Naive thymus-derived CD8-positive, alpha-beta T cell (primary cell): ENCODE data around the gene MBD6. TPM values are rescaled to one million over a fixed set of nuclear protein-coding genes. Genes with fewer than 3 reads are reported as not detected.

ENCODE experiments used
- ATAC-seq, 2 donors: fragments of 150-1000 bp; cut with Tn5 transposase in 1 of 2; sonication (Bioruptor Pico), chemical (Tn5 transposase) in 1 of 2; 1 replicate in 1 of 2; 2 replicates in 1 of 2; pipeline ENCODE4 v1.10.0; 2021; ENCODE audit warnings: mild to moderate bottlenecking in 2 of 2, moderate library complexity in 2 of 2
- POLR2A ChIA-PET: fragments of 350-600 bp; sonication (Branson Sonifier 250); formaldehyde crosslinking; loops from one replicate; lab custom pipeline; 2021; ENCODE audit warnings: antibody characterized with exemption; lab: Charles Lee
- DNase-seq, 10 donors: peaks; one replicate each; pipeline versions ENCODE4 v3.0.0 to v3.0.0-alpha.2; 2020 to 2022
- H3K27ac Mint-ChIP-seq, 10 donors: one replicate each; pipeline ENCODE4 v1.8.0; 2020 to 2022; ENCODE audit warnings: mild to moderate bottlenecking in 10 of 10, mixed read lengths in 10 of 10, moderate library complexity in 4 of 10, inconsistent platforms in 1 of 10
- H3K27me3 Mint-ChIP-seq, 5 donors: one replicate each; pipeline ENCODE4 v1.8.0; 2021 to 2022; ENCODE audit warnings: mixed read lengths in 5 of 5
- H3K36me3 Mint-ChIP-seq, 3 donors: one replicate each; pipeline ENCODE4 v1.8.0; 2020 to 2022; ENCODE audit warnings: mixed read lengths in 3 of 3, mild to moderate bottlenecking in 2 of 3, inconsistent platforms in 1 of 3
- H3K4me1 Mint-ChIP-seq, 4 donors: one replicate each; pipeline ENCODE4 v1.8.0; 2021 to 2022; ENCODE audit warnings: mixed read lengths in 4 of 4
- H3K4me3 Mint-ChIP-seq, 10 donors: one replicate each; pipeline ENCODE4 v1.8.0; 2020 to 2022; ENCODE audit warnings: mild to moderate bottlenecking in 10 of 10, mixed read lengths in 10 of 10, moderate library complexity in 6 of 10, inconsistent platforms in 1 of 10
- H3K9me3 Mint-ChIP-seq, 9 donors: one replicate each; pipeline ENCODE4 v1.8.0; 2020 to 2022; ENCODE audit warnings: mixed read lengths in 9 of 9, mild to moderate bottlenecking in 3 of 9, inconsistent platforms in 1 of 9, moderate library complexity in 1 of 9
- polyA plus RNA-seq, 3 donors: library from polyadenylated mRNA; unstranded; fragments of 300-500 nt; fragmentation: Illumina TruSeq; gene quantifications; one replicate each; pipeline ENCODE4 v1.2.3, GENCODE V29; 2021
- total RNA-seq, 8 experiments: library from RNA in 2 of 8; stranded (reverse) in 2 of 8; gene quantifications; one replicate each; pipeline ENCODE4 v1.2.3 and lab custom pipeline; 2021 to 2026

The MBD6 gene
- total and polyA plus RNA-seq, 5 experiments from 2014 or later, result 0.38 to 104 (median 2.5) TPM

GRCh38 chr12:57531836-57532235 is 9.2 kb downstream of the MBD6 start:
- POLR2A ChIA-PET, result interaction anchor here (1.1 to 1.8 kb wide), 2 partner anchors 8 to 15 kb away, joined by 3 to 10 read pairs; partner anchors contain the start of genes DCTN2 and MBD6
- DNase-seq (no peak), ATAC-seq (no peak)
- peaks cover 0 to 80% (median 6%) of the 10 kb centered on the region in 3 donors for H3K36me3 Mint-ChIP-seq
- peaks cover 0 to 8% (median 5%) of the 10 kb centered on the region in 4 donors for H3K4me1 Mint-ChIP-seq
- no peaks in the 10 kb centered on the region for H3K9me3 Mint-ChIP-seq
- H3K27ac Mint-ChIP-seq, result peak overlapping the region in 4 of 10 donors; percentile 15 to 59 (median 42)
- H3K27me3 Mint-ChIP-seq, result no peaks in the 10 kb centered on the region
- no peak overlapping the region for H3K4me3 Mint-ChIP-seq

- Mint-ChIP-seq H3K4me3 (no peak overlapping the region), H3K27me3 (no peaks in the 10 kb centered on the region), H3K9me3 (no peaks in the 10 kb centered on the region), H3K27ac (peak overlapping the region in 3 of 10 donors; percentile 7 to 43 (median 19)), H3K36me3 (peaks cover 0 to 79% (median 6%) of the 10 kb centered on the region in 3 donors), H3K4me1 (peaks cover 0 to 9% (median 6%) of the 10 kb centered on the region in 4 donors)
- DNase-seq (no peak), ATAC-seq (no peak)
- POLR2A ChIA-PET, result interaction anchor here (1.8 kb wide), 1 partner anchor 10 kb away, joined by 10 read pairs; the partner anchor contains the start of gene MBD6
Observed at GRCh38 chr12:57533108-57533507, 10.5 kb downstream of the MBD6 start.

- Mint-ChIP-seq H3K4me1 (peaks cover 0 to 20% (median 8%) of the 10 kb centered on the region in 4 donors), H3K4me3 (no peak overlapping the region), H3K27ac (peak overlapping the region in 1 of 10 donors; percentile 74), H3K27me3 (no peaks in the 10 kb centered on the region), H3K9me3 (no peaks in the 10 kb centered on the region), H3K36me3 (peaks cover 0 to 82% (median 8%) of the 10 kb centered on the region in 3 donors)
- POLR2A ChIA-PET, result no interaction called here
- ATAC-seq (no peak), DNase-seq (no peak)
Observed at GRCh38 chr12:57534250-57534649, 11.6 kb downstream of the MBD6 start.

GRCh38 chr12:57534991-57535543 is 12.4 kb downstream of the MBD6 start:
- H3K9me3 Mint-ChIP-seq, result no peaks in the 10 kb centered on the region
- peak overlapping the region in 3 of 10 donors; percentile 10 to 53 (median 20) for H3K27ac Mint-ChIP-seq
- POLR2A ChIA-PET, result no interaction called here
- no peaks in the 10 kb centered on the region for H3K27me3 Mint-ChIP-seq
- DNase-seq (no peak), ATAC-seq (no peak)
- H3K4me3 Mint-ChIP-seq, result no peak overlapping the region
- peaks cover 0 to 13% (median 6%) of the 10 kb centered on the region in 4 donors for H3K4me1 Mint-ChIP-seq
- H3K36me3 Mint-ChIP-seq, result peaks cover 0 to 82% (median 10%) of the 10 kb centered on the region in 3 donors

- no peaks in the 10 kb centered on the region for H3K27me3 Mint-ChIP-seq
- no peak for DNase-seq
- no peak overlapping the region for H3K4me3 Mint-ChIP-seq
- ATAC-seq, result no peak
- H3K4me1 Mint-ChIP-seq, result peaks cover 0 to 13% (median 6%) of the 10 kb centered on the region in 4 donors
- peaks cover 0 to 84% (median 10%) of the 10 kb centered on the region in 3 donors for H3K36me3 Mint-ChIP-seq
- H3K9me3 Mint-ChIP-seq, result no peaks in the 10 kb centered on the region
- H3K27ac Mint-ChIP-seq, result peak overlapping the region in 3 of 10 donors; percentile 52 to 65 (median 53)
- POLR2A ChIA-PET, result interaction anchor here (1.2 kb wide), 1 partner anchor 12 kb away, joined by 4 read pairs; no protein-coding TSS in a partner anchor
Observed at GRCh38 chr12:57535764-57536596, 13.4 kb downstream of the MBD6 start.

- no peak for ATAC-seq
- no peak overlapping the region for H3K4me3 Mint-ChIP-seq
- no peaks in the 10 kb centered on the region for H3K9me3 Mint-ChIP-seq
- POLR2A ChIA-PET, result interaction anchor here (1.2 to 1.5 kb wide), 2 partner anchors 10 to 12 kb away, joined by 4 read pairs; no protein-coding TSS in a partner anchor
- no peak for DNase-seq
- peaks cover 0 to 13% (median 6%) of the 10 kb centered on the region in 4 donors for H3K4me1 Mint-ChIP-seq
- H3K36me3 Mint-ChIP-seq, result peaks cover 0 to 80% (median 10%) of the 10 kb centered on the region in 3 donors
- H3K27me3 Mint-ChIP-seq, result no peaks in the 10 kb centered on the region
- peak overlapping the region in 1 of 10 donors; percentile 2 for H3K27ac Mint-ChIP-seq
Observed at GRCh38 chr12:57536597-57536942, 13.9 kb downstream of the MBD6 start.

- Mint-ChIP-seq H3K4me1 (peaks cover 9 to 23% (median 14%) of the 10 kb centered on the region in 4 donors), H3K4me3 (no peak overlapping the region), H3K36me3 (peaks cover 0 to 58% (median 8%) of the 10 kb centered on the region in 3 donors), H3K27ac (peak overlapping the region in 2 of 10 donors; percentile 12 to 14), H3K9me3 (no peaks in the 10 kb centered on the region), H3K27me3 (no peaks in the 10 kb centered on the region)
- POLR2A ChIA-PET, result interaction anchor here (0.6 to 1.1 kb wide), 3 partner anchors 15 to 42 kb away, joined by 3 to 5 read pairs (median 4); no protein-coding TSS in a partner anchor
- no peak for ATAC-seq
- no peak for DNase-seq
Observed at GRCh38 chr12:57539134-57539768, 16.6 kb downstream of the MBD6 start.

- no peaks in the 10 kb centered on the region for H3K9me3 Mint-ChIP-seq
- H3K27me3 Mint-ChIP-seq, result no peaks in the 10 kb centered on the region
- peaks cover 0 to 46% (median 4%) of the 10 kb centered on the region in 3 donors for H3K36me3 Mint-ChIP-seq
- H3K4me3 Mint-ChIP-seq, result no peak overlapping the region
- peaks cover 17 to 38% (median 26%) of the 10 kb centered on the region in 4 donors for H3K4me1 Mint-ChIP-seq
- POLR2A ChIA-PET, result interaction anchor here (0.7 kb wide), 1 partner anchor 22 kb away, joined by 4 read pairs; no protein-coding TSS in a partner anchor
- ATAC-seq, result no peak
- DNase-seq, result no peak
- H3K27ac Mint-ChIP-seq, result peak overlapping the region in 3 of 10 donors; percentile 3 to 27 (median 10)
Observed at GRCh38 chr12:57541001-57541400, 18.4 kb downstream of the MBD6 start.

- H3K36me3 Mint-ChIP-seq, result peaks cover 0 to 43% (median 4%) of the 10 kb centered on the region in 3 donors
- H3K9me3 Mint-ChIP-seq, result no peaks in the 10 kb centered on the region
- no peak overlapping the region for H3K4me3 Mint-ChIP-seq
- DNase-seq (no peak), ATAC-seq (no peak)
- H3K4me1 Mint-ChIP-seq, result peaks cover 23 to 45% (median 32%) of the 10 kb centered on the region in 4 donors
- no peak overlapping the region for H3K27ac Mint-ChIP-seq
- POLR2A ChIA-PET, result no interaction called here
- no peaks in the 10 kb centered on the region for H3K27me3 Mint-ChIP-seq
Observed at GRCh38 chr12:57541717-57542116, 19.1 kb downstream of the MBD6 start.

- ATAC-seq (no peak), DNase-seq (no peak)
- peak overlapping the region in 5 of 10 donors; percentile 14 to 66 (median 53) for H3K27ac Mint-ChIP-seq
- peaks cover 0 to 30% (median 2%) of the 10 kb centered on the region in 3 donors for H3K36me3 Mint-ChIP-seq
- POLR2A ChIA-PET, result interaction anchor here (1.0 to 1.7 kb wide), 3 partner anchors 19 to 85 kb away, joined by 3 to 5 read pairs (median 4); partner anchors contain the start of gene DDIT3
- H3K4me1 Mint-ChIP-seq, result peaks cover 22 to 49% (median 40%) of the 10 kb centered on the region in 4 donors
- no peaks in the 10 kb centered on the region for H3K9me3 Mint-ChIP-seq
- no peaks in the 10 kb centered on the region for H3K27me3 Mint-ChIP-seq
- H3K4me3 Mint-ChIP-seq, result no peak overlapping the region
Observed at GRCh38 chr12:57543581-57543980, 21.0 kb downstream of the MBD6 start.

- POLR2A ChIA-PET, result interaction anchor here (0.5 to 2.4 kb wide), 5 partner anchors 9 to 44 kb away, joined by 3 to 12 read pairs (median 3); partner anchors contain the start of gene DDIT3
- Mint-ChIP-seq H3K4me1 (peaks cover 29 to 61% (median 53%) of the 10 kb centered on the region in 4 donors), H3K27ac (peak overlapping the region; percentile 86 to 98 (median 94)), H3K4me3 (peak overlapping the region; percentile 91 to 99 (median 97)), H3K27me3 (peaks cover 0 to 9% (median 0%) of the 10 kb centered on the region in 5 donors), H3K9me3 (no peaks in the 10 kb centered on the region), H3K36me3 (peaks cover 0 to 8% (median 0%) of the 10 kb centered on the region in 3 donors)
- DNase-seq (no peak), ATAC-seq (no peak)
Observed at GRCh38 chr12:57545809-57546437, 23.3 kb downstream of the MBD6 start.
